Measurements from ENCODE around the gene NCOA1.

Gene NCOA1

GRCh38 chr2:24707143-24707542, 216.1 kb downstream of the NCOA1 start:
- TF ChIP-seq, protein P1, sequence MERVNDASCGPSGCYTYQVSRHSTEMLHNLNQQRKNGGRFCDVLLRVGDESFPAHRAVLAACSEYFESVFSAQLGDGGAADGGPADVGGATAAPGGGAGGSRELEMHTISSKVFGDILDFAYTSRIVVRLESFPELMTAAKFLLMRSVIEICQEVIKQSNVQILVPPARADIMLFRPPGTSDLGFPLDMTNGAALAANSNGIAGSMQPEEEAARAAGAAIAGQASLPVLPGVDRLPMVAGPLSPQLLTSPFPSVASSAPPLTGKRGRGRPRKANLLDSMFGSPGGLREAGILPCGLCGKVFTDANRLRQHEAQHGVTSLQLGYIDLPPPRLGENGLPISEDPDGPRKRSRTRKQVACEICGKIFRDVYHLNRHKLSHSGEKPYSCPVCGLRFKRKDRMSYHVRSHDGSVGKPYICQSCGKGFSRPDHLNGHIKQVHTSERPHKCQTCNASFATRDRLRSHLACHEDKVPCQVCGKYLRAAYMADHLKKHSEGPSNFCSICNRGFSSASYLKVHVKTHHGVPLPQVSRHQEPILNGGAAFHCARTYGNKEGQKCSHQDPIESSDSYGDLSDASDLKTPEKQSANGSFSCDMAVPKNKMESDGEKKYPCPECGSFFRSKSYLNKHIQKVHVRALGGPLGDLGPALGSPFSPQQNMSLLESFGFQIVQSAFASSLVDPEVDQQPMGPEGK (CRISPR knock-in tag; IDR thresholded peaks at IDR 0.05; ENCODE audit: borderline replicate concordance), result no peak
- ATAC-seq, result no peak

- TF ChIP-seq SNAI2 (CRISPR knock-in tag; IDR thresholded peaks at IDR 0.05) (no peak), GLIS3 (CRISPR knock-in tag; IDR thresholded peaks at IDR 0.05) (no peak), ARNTL (CRISPR knock-in tag; IDR thresholded peaks at IDR 0.05; ENCODE audit: borderline replicate concordance, low read depth) (no peak), ISL1 (CRISPR knock-in tag; IDR thresholded peaks at IDR 0.05) (no peak), BACH2 (CRISPR knock-in tag; IDR thresholded peaks at IDR 0.05; ENCODE audit: borderline replicate concordance) (no peak), ZFP3 (CRISPR knock-in tag; IDR thresholded peaks at IDR 0.05) (peak; percentile 93)
- ATAC-seq, result peak; percentile 70
These were observed 217.6 kb downstream of the NCOA1 start for GRCh38 chr2:24708537-24709152.

DNA sequence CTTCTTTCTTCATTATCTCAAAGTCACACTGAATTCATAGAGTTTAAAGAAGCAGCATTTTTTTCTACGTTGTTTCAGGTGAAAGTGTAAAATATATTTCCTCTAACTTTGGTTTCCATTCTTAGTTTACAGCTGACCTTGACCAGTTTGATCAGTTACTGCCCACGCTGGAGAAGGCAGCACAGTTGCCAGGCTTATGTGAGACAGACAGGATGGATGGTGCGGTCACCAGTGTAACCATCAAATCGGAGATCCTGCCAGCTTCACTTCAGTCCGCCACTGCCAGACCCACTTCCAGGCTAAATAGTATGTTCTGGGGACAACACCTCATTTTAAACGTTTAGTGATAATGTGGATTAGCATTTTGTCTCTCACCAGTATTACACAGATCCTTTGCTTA, 219.8 kb downstream of the NCOA1 start:
- no peak for TF ChIP-seq TCF4 (CRISPR knock-in tag; IDR thresholded peaks at IDR 0.05; ENCODE audit: borderline replicate concordance)
- no peak for TF ChIP-seq ISL1 (CRISPR knock-in tag; IDR thresholded peaks at IDR 0.05)
- TF ChIP-seq ZNF565 (CRISPR knock-in tag; conservative IDR thresholded peaks at IDR 0.05; ENCODE audit: low read depth), result no peak
- no peak for TF ChIP-seq PPARA (CRISPR knock-in tag; IDR thresholded peaks at IDR 0.05; ENCODE audit: borderline replicate concordance)
- no peak for TF ChIP-seq CSDC2 (CRISPR knock-in tag; IDR thresholded peaks at IDR 0.05)
- TF ChIP-seq SNAI2 (CRISPR knock-in tag; IDR thresholded peaks at IDR 0.05), result no peak
- TF ChIP-seq POU6F1 (CRISPR knock-in tag; IDR thresholded peaks at IDR 0.05; ENCODE audit: borderline replicate concordance, low read depth), result no peak
- no peak for TF ChIP-seq ZC3H10 (CRISPR knock-in tag; IDR thresholded peaks at IDR 0.05)
- TF ChIP-seq, protein P2, sequence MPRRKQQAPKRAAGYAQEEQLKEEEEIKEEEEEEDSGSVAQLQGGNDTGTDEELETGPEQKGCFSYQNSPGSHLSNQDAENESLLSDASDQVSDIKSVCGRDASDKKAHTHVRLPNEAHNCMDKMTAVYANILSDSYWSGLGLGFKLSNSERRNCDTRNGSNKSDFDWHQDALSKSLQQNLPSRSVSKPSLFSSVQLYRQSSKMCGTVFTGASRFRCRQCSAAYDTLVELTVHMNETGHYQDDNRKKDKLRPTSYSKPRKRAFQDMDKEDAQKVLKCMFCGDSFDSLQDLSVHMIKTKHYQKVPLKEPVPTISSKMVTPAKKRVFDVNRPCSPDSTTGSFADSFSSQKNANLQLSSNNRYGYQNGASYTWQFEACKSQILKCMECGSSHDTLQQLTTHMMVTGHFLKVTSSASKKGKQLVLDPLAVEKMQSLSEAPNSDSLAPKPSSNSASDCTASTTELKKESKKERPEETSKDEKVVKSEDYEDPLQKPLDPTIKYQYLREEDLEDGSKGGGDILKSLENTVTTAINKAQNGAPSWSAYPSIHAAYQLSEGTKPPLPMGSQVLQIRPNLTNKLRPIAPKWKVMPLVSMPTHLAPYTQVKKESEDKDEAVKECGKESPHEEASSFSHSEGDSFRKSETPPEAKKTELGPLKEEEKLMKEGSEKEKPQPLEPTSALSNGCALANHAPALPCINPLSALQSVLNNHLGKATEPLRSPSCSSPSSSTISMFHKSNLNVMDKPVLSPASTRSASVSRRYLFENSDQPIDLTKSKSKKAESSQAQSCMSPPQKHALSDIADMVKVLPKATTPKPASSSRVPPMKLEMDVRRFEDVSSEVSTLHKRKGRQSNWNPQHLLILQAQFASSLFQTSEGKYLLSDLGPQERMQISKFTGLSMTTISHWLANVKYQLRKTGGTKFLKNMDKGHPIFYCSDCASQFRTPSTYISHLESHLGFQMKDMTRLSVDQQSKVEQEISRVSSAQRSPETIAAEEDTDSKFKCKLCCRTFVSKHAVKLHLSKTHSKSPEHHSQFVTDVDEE (CRISPR knock-in tag; IDR thresholded peaks at IDR 0.05), result no peak
- no peak for TF ChIP-seq ZNF70 (CRISPR knock-in tag; IDR thresholded peaks at IDR 0.05)
- no peak for TF ChIP-seq RARB (CRISPR knock-in tag; IDR thresholded peaks at IDR 0.05)
- TF ChIP-seq OSR1 (CRISPR knock-in tag; IDR thresholded peaks at IDR 0.05), result no peak
- TF ChIP-seq CREB5 (CRISPR knock-in tag; IDR thresholded peaks at IDR 0.05; ENCODE audit: low read depth), result no peak
- no peak for ATAC-seq

GRCh38 chr2:24711865-24712264, 220.8 kb downstream of the NCOA1 start:
- ATAC-seq, result peak; percentile 55
- no peak for TF ChIP-seq ZNF565 (CRISPR knock-in tag; conservative IDR thresholded peaks at IDR 0.05; ENCODE audit: low read depth)
- peak; percentile 61 for TF ChIP-seq ISL1 (CRISPR knock-in tag; IDR thresholded peaks at IDR 0.05)
- TF ChIP-seq ZNF8 (CRISPR knock-in tag; IDR thresholded peaks at IDR 0.05), result no peak

DNA sequence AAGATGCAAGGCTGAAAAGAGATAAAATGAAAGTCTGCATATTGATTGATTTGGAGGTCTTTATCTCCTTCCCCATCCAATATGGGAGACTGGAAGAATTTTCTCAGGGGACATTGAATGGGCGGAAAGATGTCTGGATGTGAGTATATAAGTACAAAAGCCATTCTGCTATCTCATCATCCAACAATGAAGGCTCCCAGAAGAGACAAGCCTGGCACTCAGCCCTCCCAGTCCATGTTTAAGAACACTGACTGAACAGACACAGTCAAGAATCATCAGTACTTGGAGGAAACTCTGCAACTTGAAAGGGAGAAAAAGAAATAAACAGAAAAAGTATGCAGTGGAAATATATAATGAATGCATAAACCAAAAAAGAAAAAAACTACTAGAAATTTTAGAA, 221.2 kb downstream of the NCOA1 start:
- TF ChIP-seq, protein P1 (CRISPR knock-in tag; IDR thresholded peaks at IDR 0.05; ENCODE audit: borderline replicate concordance), result no peak; the same call in 1 of the 2 replicates
- TF ChIP-seq ISL1 (CRISPR knock-in tag; IDR thresholded peaks at IDR 0.05), result 0 out of 2 replicates have a peak, but pooled peaks have one; percentile 26
- peak; percentile 57 for ATAC-seq

All from SK-N-SH treated with all-trans-retinoic acid at 6 μM for 48 hours (cell line).